Fibroblast of mammary gland (primary cell): ENCODE data around the gene PLCD1.

ENCODE experiments used
- DNase-seq: peaks from one replicate; pipeline ENCODE4 v3.0.0-alpha.2; 2010; ENCODE audit warnings: low read depth
- H3K4me3 ChIP-seq: 2 replicates; pipeline ENCODE4 v1.5.1; 2011; ENCODE audit warnings: low read depth, mild to moderate bottlenecking, low read length, moderate library complexity; ENCODE audit not compliant: control insufficient read depth
- CTCF ChIP-seq: conservative IDR thresholded peaks from 2 replicates; pipeline ENCODE4 v1.5.1; 2011; ENCODE audit warnings: low read depth, low read length, inconsistent platforms; ENCODE audit not compliant: control insufficient read depth, insufficient read depth

The PLCD1 gene

DNA sequence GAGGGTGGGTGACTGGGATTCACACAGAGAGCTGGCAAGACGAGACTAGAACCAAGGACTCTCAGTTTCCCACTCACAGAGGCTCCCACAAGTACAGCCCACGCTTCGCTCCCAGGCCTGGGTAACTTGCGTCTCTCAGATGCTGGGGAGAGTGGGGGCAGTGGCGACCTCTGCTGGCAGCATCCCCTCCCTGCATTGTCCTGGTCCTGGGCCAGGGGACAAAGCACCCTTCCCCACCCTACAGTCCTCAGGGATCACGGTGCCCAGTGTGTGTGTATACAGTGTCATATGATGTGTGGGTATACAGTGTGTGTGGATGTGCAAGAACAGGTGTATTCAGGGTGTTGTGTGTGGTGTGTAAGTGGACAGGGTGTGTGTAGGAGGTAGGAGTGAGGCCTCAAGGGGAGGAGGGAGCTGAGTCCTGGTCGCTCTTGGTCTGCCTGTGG is 26.0 kb downstream of the PLCD1 start:
- TF ChIP-seq CTCF: peak; percentile 87
- no peak overlapping the region for H3K4me3 ChIP-seq
- peak; percentile 41 for DNase-seq

- no peak for TF ChIP-seq CTCF
- no peak for DNase-seq
Measured at GRCh38 chr3:38002940-38003339, 26.5 kb downstream of the PLCD1 start.

GRCh38 chr3:38002291-38002876 is 27.1 kb downstream of the PLCD1 start:
- DNase-seq: no peak
- no peak for TF ChIP-seq CTCF
- no peak overlapping the region for H3K4me3 ChIP-seq

More at GRCh38 chr3:38002940-38003339, 26.5 kb downstream of the PLCD1 start:
- H3K4me3 ChIP-seq: no peak overlapping the region

- H3K4me3 ChIP-seq: no peak overlapping the region
- peak; percentile 2 for TF ChIP-seq CTCF
- DNase-seq: no peak
Measured at GRCh38 chr3:38001456-38002081, 27.9 kb downstream of the PLCD1 start.

- no peak for DNase-seq
- TF ChIP-seq CTCF: no peak
- no peak overlapping the region for H3K4me3 ChIP-seq
Measured at GRCh38 chr3:38000965-38001455, 28.4 kb downstream of the PLCD1 start.

GRCh38 chr3:38000242-38000916 is 29.1 kb downstream of the PLCD1 start:
- no peak for TF ChIP-seq CTCF
- DNase-seq: no peak
- no peak overlapping the region for H3K4me3 ChIP-seq
